GM19468 (cell line): ENCODE measurements around the gene METTL15.
"Not testable (repeated sequence)": the region's sequence is repeated elsewhere in the genome, so short reads cannot be mapped to it uniquely, and the experiment has no call there.

ENCODE experiments used
- ATAC-seq: cut with Tn5 transposase; IDR thresholded peaks from one replicate; pipeline ENCODE4 v1.9.1; 2021; ENCODE audit warnings: mild to moderate bottlenecking, moderate library complexity, moderate number of reproducible peaks; ENCODE audit not compliant: unreplicated experiment; ENCODE audit errors: extremely low read depth

The METTL15 gene, protein sequence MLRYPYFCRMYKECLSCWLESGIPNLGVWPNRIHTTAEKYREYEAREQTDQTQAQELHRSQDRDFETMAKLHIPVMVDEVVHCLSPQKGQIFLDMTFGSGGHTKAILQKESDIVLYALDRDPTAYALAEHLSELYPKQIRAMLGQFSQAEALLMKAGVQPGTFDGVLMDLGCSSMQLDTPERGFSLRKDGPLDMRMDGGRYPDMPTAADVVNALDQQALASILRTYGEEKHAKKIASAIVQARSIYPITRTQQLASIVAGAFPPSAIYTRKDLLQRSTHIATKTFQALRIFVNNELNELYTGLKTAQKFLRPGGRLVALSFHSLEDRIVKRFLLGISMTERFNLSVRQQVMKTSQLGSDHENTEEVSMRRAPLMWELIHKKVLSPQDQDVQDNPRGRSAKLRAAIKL

DNA sequence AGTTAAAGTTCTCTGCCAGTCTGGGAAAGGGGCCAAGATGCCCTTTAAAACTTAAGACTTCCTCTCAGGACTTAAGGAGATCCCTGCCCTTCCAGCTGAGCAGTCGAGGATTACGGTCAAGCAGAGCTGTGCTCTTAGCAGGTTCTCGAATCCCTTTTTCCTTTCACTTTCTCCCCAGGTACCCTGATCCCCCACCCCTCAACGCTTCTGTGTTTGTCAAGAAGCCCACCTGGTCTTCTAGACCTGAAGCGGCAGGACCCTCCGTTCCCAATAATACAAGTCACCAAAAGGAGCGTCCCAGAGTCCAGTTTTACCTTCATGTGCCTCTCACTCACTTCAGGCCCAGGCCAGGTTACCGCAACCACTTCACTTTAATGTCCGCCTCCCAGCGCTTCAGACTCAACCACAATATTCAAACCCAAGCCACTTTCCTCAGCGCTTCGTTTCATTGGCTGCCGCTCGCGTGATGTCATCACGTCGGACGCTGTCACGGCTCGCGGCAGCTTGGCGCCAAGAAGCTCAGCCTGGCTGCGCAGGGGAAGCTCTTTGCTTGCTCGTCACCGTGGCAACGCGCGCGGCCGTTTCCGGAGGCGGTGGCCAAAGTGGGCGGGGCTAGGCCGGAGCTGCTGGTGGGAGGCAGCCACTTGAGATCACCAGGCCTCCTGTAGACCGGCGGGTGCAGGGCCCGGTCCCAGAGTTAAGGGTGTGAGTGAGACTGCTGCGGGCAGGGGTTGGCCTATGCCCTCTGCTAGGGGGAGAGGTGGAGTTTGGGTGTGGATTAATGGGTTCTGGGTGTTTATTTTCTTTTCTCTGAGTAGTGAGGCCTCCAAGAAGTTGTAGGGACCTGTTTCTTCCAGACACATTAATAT, at the start of gene METTL15, which contains the start of gene KIF18A:
Gene METTL15 (plus strand): TSS at position 639 of the 869 bp plus-strand sequence. CDS start 4,947 bp downstream, outside the sequence.
Gene KIF18A (minus strand): TSS at position 407 of the 869 bp plus-strand sequence. CDS start 10,209 bp downstream, outside the sequence.
- ATAC-seq = peak; percentile 98

DNA sequence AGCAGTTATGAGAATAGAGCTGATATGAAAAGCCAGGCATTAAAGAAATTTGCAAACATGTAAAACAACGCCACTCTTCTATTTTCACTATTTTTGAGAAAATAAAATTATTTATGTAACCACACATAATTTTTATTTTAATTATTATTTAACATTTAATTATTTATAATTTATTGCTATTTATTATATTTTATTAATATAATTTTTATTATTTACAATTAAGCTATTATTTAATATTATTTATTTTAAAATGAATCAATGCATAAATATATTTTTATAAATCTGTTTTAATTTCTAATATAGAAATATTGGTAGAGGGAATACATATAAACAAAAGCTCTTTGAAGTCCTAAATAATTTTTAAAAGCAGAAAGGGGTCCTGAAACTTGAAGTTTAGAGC, 36.9 kb upstream of the METTL15 start:
- no peak for ATAC-seq

DNA sequence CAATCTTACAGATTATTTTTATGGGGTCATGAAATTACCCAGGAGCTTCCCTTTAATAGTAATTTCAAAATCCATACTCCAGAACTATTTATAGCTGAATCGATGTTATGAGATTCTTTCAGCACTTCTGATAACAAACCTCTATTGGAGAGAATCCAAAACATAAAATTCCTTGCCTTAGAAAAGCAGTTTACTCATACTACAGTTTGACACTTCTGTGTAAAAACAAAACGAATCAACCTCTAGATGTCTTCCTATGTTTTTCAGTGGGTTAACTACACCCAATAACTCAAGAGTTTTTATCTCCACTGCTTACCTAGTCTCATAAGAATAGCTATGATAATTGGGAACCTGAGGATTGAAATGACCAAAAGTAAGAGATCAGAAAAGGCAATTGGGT, 35.9 kb upstream of the METTL15 start:
- no peak for ATAC-seq

DNA sequence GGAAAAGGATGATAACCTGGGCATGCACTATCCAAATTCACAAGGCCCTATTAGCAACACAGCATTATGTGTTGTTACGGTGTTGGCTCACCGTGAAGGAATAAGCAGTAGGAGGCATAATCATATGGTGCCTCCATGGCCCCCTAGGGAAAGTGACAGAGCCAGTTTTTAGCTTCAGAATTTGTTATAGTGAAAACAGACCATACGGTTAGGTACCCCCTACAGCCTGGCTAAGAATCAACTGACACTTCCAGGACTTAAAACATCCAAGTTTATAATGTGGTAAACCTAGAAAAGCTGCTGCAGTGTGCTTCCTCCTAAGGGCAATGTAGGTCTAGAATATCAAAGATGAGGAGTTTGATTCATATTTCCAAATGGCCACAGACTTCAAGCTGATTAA, 30.7 kb upstream of the METTL15 start:
- ATAC-seq = no peak

DNA sequence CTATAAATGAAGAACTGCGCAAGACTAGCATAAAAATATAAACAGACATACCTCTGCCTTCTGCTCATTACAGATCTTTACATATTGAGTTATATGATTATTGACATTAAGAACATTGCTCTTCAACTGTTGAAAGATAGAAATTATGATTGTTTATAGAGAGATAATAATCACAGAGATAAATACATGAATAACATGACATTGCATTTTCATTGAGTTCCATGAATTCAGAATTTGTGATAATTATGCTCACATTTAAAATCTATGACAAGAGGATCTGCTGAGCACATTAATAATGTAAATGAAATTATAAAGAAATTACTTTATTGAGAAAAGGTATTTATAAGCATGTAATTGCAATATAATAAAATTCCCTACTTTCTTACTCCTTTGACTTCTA, 25.1 kb upstream of the METTL15 start:
- ATAC-seq = no peak

DNA sequence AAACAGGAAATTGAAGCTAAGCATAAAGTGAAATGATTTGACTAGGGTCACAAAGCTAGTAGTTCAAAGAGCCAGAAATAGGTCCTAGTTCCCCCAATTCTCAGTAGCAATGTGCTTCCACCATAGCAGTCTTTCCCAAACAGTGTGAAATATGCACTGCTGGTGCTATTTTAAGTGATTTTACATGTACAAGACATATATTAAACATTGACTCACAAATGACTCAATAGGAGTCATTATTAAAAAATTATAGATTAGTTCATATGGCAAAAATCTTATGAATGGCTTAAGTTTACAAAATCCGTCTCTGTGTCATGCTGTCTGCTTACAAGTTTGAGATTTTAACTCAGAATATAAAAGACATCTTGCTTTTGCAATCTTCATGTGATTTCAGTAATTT, 21.6 kb upstream of the METTL15 start:
- no peak for ATAC-seq

DNA sequence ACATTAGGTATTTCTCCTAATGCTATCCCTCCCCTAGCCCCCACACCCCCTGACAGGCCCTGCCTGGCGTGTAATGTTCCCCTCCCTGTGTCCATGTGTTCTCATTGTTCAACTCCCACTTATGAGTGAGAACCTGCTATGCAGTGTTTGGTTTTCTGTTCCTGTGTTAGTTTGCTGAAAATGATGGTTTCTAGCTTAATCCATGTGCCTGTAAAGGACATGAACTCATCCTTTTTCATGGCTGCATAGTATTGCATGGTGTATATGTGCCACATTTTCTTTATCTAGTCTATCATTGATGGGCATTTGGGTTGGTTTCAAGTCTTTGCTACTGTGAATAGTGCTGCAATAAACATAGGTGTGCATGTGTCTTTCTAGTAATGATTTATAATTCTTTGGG, 21.0 kb upstream of the METTL15 start:
- ATAC-seq = not testable (repeated sequence)

DNA sequence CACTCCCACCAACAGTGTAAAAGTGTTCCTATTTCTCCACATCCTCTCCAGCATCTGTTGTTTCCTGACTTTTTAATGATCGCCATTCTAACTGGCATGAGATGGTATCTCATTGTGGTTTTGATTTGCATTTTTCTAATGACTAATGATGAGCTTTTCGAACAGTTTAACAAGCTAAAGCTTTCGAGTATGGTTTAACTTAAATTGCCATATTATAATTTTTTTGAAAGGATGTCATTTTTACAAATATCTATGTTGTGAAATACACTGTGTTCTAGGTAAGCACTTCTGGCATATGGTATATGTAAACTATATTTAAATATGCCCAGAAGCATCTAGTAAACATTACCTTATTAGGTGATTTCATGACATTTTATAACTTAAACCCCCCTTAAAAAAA, 20.5 kb upstream of the METTL15 start:
- ATAC-seq = not testable (repeated sequence)

DNA sequence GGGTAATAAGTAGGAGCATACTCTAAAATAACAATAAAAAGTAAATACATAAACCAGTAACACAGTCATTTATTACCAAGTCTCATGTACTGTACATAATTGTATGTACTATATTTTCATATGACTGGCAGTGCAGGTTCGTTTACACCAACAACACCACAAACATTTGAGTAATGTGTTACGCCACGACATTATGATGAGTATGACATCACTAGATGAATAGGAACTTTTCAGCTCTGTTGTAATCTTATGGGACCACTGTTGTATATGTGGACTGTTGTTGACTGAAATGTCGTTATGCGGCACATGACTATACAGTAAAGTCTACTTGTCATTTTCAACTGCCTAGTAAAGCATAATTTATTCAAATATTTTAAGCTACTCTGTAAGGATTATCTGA, 18.8 kb upstream of the METTL15 start:
- no peak for ATAC-seq

DNA sequence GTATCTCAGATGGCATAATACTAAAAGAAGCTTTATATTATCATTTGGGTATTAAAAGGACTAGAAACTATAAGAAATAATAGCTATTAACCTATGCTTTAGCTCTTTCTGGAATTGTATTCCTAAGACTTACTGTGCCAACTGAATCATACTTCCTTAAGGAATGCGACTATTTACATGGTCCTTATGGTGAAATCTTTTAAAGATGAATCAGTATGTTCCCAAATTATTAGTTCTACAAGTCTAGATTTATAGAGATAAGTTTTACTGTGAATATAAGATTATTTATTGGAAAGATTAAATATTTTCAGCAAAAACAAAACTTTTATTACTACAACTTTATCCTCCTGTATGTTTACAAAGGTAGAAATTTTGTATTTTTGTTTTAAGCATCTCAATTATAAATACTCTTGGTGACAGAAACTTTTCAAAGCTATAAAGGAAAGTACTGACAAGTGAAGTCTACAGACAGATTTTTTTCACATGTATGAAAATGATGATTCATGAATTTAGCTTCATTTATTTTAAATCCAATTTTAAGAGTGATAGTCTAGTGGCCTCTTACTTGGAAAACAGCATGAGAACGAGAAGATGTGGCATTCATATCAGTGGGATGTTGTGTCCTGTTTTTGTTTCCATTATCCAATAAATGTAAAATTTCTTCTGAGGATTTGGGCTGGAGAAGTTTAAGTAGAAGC, 18.0 kb upstream of the METTL15 start:
- ATAC-seq = no peak

DNA sequence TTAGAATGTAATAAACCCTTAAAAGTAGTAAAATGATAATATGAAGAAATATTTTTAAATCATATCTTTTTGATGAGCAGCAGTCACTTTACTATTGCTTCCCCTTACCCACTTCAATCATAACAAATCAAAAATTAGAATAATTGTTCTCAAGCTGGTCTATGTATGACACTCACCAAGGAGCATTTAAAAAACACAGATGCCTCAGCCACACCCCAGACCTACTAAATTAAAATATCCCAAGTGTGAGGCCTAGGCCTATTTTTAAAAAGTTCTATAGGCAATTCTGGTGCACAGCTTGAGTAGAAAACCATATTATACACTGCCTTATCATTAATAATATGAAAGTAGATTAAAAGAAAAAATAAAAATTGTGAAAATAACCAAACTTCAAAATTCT, 15.4 kb upstream of the METTL15 start:
- no peak for ATAC-seq

DNA sequence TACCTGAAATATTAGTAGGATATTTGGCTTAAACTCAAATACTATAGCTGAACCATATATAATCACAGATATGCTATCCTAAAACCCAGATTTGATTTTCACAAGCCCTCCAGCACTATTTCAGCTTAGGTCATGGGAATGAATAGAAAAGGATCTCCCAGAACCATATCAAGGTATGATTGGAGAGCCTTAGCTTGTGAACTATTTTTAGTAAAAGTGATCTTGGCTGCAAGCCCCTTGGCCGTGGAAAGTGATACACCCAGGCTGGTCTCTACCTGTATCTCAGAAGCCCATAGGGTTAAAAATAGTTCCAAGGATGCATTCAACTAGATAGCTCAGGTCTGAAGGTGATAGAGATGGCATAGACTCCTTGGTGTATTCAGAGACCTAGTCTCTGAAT, 9.9 kb upstream of the METTL15 start:
- ATAC-seq = no peak

DNA sequence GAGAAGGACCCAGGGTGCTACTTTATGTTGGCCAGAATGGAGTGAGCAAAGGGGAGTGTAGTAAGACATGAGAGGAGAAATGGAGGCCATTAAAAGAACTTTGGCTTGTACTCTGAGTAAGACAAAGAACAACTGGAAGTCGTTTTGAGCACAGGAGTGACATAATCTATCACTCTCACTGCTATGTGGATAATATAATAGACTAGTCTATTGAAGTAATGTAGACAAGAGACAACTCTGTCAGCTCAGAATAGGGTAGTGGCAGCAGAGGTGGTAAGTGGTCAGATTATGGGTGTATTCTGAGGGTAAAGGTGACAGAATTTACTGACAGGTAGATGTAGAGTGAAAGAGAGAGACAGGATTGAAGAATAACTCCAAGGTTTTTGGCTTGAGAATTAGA, 8.5 kb upstream of the METTL15 start:
- no peak for ATAC-seq

DNA sequence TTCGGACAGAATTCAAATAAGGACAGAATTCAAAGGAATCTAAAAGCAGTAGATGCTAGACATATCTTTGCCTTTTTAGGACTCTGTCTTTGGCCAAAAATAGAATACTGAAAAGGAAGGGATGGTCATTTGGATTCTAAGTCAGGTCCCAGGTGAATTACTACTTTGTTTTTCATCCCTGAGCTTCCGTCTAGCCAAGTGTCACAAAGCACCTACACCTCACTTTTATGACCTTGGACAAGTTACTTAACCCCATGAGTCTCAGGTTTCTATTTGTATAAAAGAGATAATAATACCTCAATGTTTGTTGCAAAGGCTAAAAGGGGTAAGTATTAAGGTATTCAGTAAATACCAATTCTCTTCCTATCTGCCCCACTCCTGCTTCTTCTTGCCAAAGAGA, 7.5 kb upstream of the METTL15 start:
- ATAC-seq = no peak

DNA sequence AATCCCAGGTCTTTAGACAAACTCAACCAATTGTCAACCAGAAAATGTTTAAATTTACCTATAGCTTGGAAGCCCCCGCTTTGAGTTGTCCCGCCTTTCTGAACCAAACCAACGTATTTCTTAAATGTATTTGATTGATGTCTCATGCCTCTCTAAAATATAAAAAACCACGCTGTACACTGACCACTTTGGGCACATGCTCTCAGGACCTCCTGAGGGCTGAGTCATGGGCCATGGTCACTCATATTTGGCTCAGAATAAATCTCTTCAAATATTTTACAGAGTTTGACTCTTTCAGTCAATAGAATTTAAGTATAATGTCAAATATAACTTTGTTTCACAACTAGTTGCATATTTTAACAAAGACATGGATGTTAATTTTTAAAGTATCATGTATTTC, 5.9 kb upstream of the METTL15 start:
- not testable (repeated sequence) for ATAC-seq

DNA sequence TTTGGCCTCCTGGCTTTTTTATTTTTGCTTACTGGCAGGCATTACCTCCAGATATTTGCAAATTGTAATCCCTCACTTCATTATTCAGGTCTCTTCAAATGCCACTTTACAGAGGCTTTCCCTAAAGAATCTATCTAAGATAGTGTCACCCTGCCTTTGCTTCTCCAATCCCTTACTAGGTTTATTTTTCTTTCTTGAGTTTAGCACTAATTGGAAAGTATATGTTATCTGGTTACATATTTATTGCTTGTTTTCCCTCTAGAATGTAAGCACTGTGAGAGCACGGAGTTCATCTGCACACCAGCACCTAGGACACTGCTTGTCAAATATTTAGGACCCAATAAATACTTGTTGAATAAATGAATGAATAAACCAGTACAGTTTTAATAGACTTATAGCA, 3.8 kb upstream of the METTL15 start:
- no peak for ATAC-seq

DNA sequence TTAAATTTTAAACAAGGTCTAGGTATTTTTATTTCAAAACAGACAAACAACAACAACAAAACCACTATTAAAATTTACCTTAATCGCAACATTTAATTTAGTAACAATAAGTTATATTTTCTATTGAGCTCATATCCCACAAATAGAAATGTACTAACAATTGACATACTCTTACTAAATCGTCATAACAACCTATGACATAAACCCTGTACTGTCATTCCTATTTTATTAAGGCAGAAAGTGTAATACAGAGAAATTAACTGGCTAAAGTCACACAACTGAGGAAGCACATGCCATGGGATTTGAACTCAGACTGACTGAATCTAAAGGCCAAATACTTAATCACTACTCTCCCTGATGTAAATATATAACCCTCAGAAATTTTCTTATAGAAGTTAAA, 3.2 kb upstream of the METTL15 start:
- ATAC-seq = no peak

DNA sequence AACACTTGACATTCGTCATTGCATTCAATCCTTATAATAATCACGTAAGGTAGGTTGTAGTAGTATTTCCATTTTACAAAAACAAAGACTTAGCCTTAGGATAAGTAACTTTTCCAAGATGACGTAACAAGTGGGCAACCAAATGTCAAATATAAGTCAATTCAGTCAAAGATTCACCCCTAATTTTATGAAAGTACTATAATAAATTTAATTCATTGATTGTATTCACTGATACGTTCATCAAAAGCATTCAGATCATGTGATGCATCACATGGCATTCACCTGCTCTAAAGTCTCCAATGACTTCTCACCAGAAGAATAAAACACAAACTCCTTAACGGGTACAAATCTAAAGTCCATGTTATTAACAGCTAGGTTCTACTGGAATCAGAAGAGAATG, 2.3 kb upstream of the METTL15 start:
- ATAC-seq = no peak

DNA sequence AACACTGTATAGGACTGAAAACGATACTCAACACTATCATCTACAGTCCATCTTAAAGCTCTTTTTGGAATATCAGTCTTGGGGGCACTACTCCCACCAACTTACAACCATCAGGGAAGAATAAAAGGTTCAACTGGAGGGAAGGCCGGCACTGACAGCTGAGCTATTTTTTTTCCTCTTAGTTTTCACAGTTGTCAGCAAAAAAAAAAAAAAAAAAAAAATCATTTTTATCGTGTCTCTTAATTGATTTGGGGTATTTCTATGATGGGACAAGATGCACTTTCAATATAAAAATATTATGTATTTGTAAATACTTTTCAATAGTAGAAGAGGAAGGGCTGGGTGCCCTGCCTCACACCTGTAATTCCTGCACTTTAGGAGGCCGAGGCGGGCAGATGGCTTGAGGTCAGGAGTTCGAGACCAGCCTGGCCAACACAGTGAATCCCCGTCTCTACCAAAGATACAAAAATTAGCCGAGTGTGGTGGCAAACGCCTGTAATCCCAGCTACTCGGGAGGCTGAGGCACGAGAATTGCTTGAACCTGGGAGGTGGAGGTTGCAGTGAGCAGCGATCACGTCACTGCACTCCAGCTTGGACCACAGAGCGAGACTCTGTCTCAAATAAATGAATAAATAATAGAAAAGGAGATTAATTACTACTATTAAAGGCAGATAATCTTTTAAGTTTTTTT, 1.7 kb upstream of the METTL15 start:
- no peak for ATAC-seq

DNA sequence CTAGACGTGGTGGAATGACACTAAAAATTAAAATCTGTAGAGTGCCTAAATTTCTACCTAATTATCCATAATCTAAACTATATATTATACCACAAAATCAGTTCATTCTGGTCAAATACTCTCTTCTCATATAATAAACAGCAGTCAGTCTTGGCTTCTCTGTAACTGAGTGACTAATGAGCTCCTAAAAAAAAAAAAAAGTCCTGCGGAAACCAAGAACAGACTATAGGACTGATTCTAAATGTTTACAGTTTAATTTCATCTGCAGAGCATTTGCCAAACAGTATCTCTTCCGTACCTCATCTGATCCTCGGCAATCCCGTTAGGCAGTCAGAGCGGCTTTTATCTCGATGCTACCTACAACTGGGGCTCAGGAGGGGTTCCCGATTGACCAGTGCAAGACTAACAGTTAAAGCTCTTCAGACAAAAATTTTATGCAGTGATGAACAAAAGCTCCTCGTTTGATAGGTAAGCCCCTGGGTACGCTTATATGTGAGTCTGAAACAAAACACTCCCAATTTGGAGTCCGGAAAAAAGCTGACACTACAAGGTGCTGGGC, 918 bp upstream of the METTL15 start:
- ATAC-seq = no peak
